GM18867 (cell line): Measurements from ENCODE around the gene XXYLT1.
"Not testable (repeated sequence)": the region's sequence is repeated elsewhere in the genome, so short reads cannot be mapped to it uniquely, and the experiment has no call there.

ENCODE experiments used
- ATAC-seq: cut with Tn5 transposase; IDR thresholded peaks from one replicate; pipeline ENCODE4 v1.9.1; 2021; ENCODE audit warnings: mild to moderate bottlenecking, moderate library complexity; ENCODE audit not compliant: unreplicated experiment

XXYLT1 gene, protein sequence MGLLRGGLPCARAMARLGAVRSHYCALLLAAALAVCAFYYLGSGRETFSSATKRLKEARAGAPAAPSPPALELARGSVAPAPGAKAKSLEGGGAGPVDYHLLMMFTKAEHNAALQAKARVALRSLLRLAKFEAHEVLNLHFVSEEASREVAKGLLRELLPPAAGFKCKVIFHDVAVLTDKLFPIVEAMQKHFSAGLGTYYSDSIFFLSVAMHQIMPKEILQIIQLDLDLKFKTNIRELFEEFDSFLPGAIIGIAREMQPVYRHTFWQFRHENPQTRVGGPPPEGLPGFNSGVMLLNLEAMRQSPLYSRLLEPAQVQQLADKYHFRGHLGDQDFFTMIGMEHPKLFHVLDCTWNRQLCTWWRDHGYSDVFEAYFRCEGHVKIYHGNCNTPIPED

DNA sequence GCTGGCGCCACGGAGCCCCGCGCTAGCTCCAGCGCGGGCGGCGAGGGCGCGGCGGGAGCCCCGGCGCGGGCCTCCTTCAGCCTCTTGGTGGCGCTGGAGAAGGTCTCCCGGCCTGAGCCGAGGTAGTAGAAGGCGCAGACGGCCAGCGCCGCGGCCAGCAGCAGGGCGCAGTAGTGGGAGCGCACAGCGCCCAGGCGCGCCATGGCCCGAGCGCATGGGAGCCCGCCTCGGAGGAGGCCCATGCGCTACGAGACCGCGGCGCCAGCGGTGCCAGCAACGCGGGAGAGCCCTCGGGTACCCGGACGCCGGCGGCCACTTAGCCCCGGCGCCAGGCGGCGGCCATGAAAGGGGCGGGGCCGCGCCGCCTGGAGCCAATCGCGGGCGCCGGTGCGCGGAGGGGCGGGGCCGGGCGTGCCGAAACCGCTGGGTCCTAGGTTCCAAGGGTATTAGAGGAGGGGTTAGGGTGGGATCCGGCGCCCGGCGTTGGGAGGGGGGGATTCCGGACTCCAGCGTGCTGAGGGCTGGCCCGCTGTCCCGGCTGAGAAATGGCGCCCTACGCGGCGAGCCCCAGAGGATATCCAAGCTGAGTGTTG lies at the start of gene XXYLT1:
XXYLT1 (minus strand) TSS at position 343 of the 593 bp plus-strand sequence; CDS start at position 242, 101 bp downstream.
- ATAC-seq, result peak; percentile 82

DNA sequence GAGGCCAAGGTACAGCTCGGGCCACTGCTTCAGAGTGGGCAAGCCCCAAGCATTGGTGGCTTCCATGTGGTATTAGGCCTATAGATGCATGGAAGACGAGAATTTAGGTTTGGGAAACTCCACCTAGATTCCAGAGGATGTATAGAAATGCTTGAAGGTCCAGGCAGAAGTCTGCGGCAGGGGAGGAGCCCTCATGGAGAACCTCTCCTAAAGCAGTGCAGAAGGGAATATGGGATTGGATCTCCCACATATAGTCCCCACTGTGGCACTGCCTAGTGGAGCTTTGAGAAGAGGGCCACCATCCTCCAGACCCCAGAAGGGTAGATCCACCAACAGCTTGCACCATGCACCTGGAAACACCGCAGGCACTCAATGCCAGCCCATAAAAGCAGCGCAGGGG lies 48.1 kb upstream of the XXYLT1 start:
- ATAC-seq, result no peak

DNA sequence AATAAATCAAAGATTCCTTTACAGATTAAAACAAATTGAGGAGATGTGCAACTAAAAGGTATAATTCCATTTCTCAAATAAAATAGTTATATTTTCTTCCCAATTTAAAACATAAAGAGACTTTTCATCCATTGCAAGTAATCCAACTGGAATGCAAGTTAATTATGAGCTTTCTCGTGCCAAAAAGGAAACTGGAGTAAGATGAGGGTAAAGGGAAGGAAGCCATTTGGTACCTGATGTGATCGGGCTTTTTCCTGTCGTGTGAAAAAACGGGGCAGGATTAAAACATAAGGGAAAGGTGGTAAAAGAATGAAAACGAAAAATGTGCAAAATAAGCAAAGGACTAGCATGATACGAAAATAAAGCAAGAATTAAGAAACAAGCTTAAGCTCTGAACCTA lies 41.8 kb upstream of the XXYLT1 start:
- ATAC-seq, result no peak

DNA sequence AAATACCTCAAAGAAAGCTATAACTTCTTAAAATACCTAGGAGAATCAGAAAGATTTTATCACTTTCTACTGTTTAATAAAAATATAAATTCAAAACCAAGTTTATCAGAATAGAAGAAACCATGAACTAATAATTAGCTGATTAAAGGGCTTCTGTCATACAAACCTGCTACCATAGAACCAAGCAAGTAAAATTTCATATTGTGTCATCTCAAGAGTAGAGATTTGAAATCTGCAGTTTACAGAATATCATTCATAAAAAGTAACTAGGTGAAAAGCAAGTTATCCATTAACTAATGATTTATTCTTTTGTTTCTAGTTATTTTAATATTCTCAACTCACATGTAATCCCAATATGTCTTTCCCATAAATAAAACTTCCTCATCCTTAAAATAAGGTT lies 36.8 kb upstream of the XXYLT1 start:
- ATAC-seq, result no peak

DNA sequence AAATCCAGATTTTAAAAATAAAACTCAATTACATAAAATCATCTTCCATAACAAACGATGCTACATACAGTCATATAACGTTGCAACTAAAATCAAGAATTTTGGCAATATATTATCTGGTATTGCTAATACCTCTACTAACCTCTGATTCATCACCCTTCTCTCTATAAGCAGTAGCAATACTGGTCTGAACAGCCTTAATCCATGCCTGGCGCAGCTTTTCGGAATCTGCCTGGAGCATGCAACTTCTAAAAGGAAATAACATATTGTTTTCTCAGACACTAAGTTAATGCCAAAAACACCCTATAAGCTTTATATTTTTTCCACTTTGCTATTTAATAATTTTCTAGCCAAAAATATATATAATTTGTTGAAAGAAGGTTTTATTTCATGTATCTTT lies 35.4 kb upstream of the XXYLT1 start:
- ATAC-seq, result no peak

DNA sequence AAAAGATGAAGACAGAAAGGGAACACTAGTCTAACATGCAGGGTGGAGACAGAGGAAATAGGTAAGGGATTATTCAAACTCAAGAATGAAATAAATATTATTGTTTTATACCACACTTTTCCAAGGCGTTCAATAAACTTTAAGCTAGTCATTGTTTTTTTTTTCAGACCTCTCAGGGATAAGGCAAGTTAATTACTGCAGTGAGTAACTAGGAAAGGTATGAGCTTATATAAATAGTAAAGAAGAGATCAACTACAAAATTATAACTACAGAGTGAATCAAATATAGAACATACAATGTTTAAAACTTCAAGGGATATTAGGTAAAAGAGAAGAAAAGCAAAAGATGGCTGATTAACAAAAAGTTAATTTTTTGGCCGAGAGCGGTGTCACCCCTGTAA lies 31.5 kb upstream of the XXYLT1 start:
- no peak for ATAC-seq

DNA sequence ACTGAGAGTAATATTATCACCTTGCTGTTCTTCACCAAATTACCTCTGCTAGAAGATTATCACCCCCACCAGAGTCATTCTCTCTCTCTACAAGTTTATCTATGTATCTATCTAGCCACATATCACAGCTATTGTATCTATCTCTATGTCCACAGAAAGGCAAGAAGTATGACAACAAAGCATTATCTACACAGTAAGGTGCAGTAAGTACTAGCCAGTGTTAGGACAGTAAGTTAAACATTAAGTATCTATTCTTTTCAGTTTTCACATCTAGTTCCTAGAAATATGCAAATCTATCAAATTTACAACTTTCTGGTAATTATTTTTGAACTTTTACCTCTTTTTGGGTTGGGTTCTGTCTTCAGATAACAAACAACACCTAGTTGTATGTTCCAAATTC lies 26.5 kb upstream of the XXYLT1 start:
- ATAC-seq, result no peak

DNA sequence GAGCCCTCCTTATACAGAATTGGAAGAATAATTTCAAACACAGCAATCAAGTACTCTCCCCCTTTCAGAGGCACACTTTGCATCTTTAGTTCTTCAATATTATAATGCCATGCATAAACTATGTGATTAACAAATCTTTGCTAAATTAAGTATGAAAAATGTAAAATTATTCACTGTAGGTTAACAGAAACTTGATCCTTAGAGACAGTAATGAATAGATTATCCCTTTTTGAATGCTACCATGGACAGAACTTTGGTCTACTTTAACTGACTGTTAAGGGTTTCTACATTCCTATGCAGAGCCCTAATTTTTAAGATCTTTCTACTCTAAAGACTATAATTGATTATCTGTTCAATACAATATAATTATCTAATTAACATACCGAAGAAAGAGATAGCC lies 25.7 kb upstream of the XXYLT1 start:
- ATAC-seq, result no peak

DNA sequence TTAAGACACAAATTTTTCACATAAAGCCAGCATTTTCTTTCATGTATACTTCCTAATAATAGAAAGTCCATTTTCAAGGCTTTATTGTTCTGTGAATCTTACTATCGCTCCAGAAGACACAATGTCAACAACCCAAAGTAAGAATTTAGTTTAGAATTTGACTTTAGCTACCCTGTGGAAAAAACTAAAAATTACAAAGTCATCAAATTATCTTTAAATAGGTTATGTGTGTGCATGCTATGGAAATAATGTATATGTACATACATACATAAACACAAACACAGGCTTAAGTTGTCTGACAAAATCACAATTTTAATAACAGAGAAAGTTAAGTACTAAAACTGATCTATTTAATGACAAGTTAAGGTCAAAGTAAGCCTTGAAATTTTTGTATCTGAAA lies 20.2 kb upstream of the XXYLT1 start:
- no peak for ATAC-seq

DNA sequence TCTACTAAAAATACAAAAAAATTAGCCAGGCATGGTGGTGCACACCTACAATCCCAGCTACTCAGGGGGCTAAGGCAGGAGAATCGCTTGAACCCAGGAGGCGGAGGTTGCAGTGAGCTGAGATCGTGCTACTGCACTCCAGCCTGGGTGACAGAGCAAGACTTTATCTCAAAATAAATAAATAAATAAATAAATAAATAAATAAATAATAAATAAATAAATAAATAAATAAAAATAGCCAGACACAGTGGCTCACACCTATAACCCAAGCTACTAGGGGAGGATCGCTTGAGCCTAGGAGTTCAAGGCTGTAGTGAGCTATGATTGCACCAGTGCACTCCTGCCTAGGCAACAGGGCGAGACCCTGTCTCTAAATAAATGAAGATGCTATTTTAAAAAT lies 19.7 kb upstream of the XXYLT1 start:
- ATAC-seq, result not testable (repeated sequence)

DNA sequence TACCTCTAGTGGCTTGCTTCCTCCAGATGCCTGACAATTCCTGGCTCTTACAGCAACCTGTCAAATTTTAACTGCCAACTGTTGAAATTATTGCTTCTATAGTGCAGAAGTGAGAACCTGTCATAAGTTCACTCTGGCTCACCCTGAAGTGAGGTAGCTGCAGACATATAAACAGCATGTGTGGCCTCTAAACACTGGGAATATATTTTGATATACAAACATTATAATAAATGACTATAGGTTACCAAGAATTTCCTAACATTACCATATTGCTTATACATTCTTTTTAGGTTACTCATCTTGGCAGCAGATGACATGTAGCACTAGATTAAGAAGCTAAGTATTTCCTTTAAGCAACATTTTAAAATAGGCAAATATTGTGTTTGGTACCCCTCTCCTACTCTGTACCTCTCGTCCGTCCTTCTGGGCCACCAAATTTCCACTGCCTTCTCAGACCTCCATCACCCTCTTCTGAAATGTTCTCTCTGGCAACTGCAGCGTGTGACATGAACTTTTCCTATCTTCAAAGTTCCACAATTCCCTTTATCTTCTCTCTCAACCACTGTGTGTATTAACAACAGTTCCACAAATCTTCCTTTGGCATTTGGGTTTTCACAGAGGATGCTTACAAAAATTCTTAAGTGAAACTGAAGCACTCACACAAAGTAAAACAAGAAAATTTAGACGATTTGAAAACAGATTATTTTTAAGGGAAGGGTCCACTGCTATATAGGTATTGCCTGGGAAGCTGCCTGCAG lies 15.3 kb upstream of the XXYLT1 start:
- ATAC-seq, result no peak

DNA sequence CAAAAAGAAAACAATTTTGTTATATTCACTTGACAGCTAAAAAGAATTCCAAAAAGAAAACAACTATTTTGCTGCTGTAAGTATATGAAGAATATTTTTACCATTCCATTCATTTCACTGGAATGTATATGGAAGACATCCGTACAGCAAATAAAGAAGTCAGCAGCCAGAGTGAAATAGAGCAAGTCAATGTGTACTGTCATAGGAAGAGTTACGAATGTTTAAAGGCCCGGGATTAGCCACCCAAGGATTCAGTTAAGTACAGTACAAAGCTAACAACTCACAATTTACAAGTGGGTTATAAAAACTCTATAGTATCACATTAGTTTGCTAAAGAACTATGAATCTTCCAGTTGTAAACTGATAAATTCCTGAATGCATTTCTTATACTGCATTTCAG lies 14.4 kb upstream of the XXYLT1 start:
- no peak for ATAC-seq

DNA sequence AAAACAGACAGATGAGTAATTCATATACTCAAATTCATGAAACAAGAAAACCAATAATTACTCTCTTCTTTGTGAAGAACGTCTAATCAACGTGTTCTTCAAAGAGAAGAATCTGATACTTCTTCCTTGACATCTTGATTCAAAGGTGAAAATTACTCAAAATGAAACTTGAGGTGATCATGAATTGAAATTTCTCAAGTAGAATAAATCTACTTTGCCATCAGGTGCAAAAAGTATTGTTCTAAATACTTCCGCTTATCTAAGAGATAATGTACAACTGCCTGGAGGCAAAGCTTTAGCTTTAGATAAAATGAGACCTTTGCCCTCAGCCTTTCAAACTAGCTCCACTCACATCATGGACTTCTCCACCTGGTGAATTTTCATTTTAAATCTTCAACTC lies 13.9 kb upstream of the XXYLT1 start:
- ATAC-seq, result no peak

DNA sequence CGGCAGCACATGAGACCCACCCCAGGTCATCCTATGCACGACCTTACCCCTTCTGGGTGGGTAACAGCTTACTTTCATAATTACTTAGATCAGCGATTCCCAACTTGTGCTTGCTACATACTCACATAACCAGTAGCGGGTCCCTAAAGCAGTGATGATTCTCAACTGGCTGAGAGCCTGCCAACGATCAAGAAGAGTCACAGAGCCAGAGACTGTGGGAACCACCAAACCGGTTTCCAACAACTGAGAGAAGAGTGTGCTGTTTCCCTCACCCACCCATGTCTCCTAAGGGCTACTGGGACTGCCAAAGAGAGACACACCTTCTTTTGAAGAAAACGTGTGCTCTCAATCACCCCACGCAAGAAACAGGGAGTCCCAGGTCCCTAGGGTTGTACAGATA lies 12.0 kb upstream of the XXYLT1 start:
- ATAC-seq, result no peak

DNA sequence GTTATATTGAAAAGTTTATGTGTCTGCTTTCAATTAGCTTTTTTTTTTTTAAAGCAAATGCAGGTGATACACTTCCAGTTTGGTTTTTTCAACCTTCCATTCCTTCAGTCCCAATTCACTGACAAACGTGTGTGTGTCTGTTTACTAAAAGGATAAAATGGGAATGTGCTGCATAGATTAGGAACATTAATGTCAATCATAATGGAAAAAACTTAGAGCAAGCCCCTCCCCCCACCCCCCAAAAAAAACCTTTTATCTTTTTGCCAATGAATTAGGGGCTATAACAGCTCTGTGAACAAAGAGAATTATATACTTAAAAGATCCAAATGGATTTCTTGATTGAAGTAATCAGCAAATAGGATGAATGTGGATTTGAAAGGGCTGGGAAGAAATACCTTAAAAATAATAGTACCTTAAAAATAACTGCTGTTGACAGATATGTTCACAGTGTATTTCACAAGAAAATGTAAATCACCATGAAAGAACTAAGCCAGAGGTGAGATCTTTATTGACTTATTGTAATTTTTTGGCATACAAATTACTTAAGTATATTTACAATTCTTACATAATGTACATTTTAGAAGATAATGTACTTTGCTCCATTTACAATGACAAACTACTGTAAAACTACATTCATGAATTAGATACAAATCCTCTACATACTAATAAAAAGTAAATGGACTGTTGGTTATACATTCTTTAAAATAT lies 3.5 kb upstream of the XXYLT1 start:
- no peak for ATAC-seq

DNA sequence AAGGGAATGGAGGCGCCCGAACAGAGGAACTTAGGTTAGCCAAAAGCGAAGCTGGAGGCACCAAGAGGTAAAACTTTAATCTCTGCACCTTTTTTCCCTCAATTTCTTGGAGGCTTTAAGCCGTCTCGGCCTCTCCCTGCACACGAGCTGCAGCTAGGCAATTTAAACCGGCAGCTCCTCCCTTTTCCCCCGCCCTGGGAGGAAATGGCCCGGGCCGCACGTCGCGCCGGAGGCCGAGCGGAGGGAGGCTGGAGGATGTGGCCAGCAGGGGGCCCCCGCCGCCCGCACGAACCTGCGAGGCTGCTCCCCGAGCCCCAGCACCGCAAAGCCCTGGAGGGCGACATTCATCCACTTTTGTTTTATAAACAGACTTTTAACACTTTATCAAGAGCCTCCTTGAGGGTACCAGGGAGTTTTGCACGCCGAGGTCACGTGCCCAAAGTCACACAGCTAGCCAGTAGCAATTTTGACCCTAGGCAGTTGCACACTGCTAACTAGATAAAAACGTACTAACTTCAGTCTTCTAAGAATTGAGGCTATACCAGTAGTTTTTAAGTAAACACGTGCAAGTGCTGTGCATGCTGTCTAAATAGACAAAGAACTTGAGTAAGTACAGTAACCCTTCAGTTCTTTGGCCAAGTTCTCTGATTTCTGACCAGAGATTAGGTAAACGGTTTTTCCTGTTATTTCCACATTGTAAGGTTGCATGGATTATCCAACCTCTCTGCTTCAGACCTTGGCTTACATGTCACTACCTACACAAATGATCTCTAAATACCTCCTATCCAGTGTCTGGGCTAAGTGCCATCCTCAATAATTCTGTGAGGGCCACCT lies 668 bp upstream of the XXYLT1 start:
- ATAC-seq, result peak; percentile 67

DNA sequence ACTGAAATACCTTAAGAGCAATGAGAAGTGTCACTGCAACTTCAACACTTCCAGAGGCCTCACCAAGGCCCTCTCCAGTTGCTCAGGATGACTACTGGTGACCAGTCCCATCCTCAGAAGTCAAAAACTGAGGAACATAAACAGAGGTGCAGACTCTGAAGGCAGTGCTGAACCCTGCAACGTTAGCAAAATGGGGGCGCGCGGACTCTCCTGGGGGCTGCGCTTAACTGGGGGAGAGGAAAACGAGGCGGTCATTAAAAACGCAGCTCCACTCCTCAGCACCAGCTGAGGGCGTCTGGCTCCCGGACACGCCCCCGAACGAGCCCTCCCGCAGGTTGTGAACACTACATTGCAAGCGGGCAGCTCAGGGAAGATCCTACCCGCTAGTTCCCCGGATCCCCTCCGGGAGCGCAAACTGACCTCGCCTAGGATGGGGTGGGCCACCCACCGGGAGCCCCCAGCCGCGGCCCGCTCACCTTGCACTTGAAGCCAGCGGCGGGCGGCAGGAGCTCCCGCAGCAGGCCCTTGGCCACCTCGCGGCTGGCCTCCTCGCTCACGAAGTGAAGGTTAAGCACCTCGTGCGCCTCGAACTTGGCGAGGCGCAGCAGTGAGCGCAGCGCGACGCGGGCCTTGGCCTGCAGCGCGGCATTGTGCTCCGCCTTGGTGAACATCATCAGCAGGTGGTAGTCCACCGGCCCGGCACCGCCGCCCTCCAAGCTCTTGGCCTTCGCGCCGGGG lies 711 bp downstream of the XXYLT1 start:
- ATAC-seq, result peak; percentile 14

DNA sequence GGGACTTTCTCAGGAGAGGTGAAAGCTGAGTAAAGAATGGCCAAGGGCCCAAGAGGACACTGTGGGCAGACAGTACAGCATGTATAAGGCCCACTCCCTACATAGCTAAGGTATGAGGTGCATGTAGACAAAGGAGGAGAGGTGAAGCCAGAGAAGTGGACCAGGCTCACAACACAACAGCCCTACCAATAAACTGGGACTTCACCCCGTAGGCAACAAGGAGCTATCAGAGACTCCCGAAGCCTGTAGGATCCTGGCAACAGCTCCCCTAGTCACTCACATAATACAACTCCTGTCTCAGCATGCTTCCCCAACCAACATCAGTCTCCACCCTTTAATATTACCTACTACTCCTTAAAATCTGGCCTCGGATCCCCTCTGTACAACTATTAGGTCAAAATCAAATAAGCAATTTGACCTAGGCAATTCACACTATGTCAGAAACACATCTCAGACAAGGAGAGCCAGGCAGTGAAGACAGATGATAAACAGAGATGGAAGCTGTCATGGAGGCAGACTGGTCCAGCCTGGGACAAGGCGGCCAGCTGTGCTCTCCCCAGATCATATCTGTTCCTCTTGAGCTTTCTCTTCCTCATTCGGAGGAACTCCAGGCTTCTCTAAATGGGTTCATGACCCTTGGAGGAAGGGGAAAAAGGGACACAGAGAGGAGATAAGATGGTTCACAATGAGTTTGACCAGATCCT lies 1.4 kb downstream of the XXYLT1 start:
- ATAC-seq, result no peak
